NCI-H1417 (cell line): ENCODE results near the gene R3HDML.
"Not testable (repeated sequence)": the region's sequence is repeated elsewhere in the genome, so short reads cannot be mapped to it uniquely, and the experiment has no call there.

Source experiments
- DNase-seq, 3 experiments: peaks; one replicate each; lab custom pipeline; 2025; lab: John Stamatoyannopoulos, UW

The R3HDML gene

DNA sequence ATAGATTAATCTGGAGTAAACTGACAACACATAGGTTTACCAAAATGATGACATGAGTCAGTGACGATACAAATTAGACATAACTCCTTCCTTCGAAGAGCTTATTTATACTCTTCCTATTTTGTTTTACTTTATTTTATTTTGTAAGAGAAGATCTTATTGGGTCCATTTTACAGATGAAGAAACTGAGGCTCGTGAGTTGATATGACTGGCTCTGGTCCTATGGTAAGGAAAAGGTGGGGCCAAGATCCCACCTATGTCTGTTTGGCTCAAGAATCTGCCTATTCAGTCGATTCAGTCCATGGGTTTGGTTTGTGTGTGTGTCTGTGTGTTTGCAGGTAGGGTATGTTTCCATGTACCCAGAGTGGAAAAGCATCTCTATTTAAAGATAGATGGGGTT is 8.4 kb upstream of the R3HDML start:
- no peak for DNase-seq

DNA sequence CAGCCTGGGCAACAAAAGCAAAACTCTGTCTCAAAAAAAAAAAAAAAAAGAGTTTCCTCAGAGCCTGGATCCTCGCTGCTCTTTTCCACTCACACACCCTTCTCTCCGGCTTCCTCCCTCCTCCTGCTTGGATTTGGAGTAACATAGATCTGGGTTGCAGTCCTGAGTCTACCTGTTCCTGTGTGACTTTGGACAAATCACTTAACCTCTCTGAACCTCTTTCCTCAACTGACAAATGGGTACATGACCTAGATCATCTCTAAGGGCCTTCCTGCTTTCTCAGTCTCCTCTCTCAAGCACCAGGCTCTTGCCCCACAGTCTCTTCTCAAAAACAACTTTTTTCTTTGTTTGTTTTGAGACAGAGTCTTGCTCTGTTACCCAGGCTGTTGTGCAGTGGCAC is 5.6 kb upstream of the R3HDML start:
- no peak for DNase-seq

DNA sequence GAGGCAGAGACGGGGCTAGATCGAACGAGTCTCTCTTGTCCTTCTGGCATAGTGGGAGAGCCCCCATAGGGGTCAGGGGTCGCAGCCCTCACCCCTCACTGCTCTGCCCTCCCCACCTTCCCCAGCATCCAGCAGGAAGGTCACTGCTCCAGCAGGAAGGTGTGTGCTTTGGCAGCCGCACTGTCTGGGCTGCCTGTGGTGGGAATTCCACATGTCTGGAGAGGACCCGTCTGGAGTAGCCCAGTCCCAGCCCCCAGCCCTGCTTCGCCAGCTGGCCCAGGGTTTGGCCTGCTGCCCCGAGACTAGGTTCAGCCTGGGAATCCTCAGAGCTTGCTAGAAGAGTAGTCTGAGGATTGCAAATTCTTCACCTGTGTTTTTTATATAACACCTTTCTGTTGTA is 2.5 kb upstream of the R3HDML start:
- no peak for DNase-seq

DNA sequence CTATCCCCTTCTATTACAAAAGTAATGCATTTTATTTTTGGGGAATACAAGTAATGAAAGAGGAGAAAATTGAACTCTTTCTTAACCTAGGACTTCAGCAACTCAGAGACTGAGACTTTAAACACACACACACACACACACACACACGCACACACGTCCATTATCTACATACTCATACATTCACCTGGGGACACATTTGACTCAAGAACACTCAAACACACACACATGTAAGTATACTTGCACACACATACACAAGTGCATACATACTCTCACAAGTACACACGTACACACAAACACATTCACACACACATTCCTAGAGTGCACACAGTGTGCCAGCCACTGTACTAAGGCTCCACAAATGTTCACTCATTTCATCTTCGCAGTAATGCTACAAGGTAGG is 2.1 kb upstream of the R3HDML start:
- DNase-seq, result no peak

DNA sequence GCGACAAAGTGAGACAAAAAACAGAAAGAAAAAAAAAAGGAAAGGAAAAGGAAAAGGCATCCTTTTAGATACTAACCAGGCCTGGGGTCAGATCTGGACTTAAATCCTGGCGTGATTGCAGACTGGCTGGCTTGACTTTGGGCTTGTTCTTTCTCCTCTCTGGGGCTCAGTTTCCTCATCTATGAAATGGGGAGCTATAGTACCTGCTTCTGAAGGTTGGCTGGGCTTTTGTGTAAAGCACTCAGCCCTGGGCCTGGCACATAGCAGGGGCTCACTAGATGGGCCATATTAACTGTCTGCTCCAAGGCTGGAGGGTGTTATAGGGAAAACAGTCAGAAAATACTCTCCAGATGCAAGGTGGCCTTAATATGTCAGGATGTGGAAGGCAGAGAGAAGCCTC is 1.2 kb upstream of the R3HDML start:
- DNase-seq, result no peak

DNA sequence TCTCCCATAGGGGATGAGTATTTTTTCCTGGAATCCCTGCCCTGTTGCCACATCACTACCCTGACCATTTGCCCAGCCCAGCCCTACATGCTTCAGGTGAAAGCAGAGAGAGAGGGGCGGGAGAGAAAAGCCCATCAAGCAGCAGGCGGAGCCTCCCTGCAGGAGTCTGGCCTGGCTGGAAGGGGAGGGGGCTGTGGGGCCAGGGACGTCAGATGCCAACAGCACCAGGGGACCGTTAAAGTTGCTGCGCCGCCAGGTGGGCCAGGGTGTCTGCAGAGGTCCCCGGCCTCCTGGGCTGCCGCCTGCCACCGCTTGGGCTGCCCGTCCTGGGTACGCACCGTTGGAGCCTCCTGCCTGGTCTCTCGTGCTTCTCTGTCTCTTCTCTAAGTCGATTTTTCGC is 757 bp upstream of the R3HDML start:
- DNase-seq, result peak in 2 of 3 experiments; percentile 58 to 68

DNA sequence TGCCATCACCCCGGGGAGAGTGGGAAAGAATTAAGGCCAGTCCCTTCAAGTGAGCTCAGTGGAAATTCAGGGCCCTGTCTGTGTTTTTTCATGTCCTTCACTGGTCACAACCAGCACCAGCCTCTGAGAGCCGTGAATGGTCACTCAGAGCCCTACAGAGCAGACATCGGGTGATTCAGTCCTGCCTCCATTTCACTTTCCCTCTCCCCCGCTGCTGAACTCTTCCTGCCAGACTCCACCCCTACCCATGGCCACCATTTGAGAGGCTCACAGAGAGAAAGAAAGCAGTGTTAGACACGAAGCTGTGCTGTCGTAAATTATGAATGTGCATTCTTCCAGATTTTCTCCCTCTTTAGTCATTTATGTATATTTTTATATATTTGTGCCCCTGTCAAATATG is 5.4 kb downstream of the R3HDML start:
- DNase-seq, result no peak

DNA sequence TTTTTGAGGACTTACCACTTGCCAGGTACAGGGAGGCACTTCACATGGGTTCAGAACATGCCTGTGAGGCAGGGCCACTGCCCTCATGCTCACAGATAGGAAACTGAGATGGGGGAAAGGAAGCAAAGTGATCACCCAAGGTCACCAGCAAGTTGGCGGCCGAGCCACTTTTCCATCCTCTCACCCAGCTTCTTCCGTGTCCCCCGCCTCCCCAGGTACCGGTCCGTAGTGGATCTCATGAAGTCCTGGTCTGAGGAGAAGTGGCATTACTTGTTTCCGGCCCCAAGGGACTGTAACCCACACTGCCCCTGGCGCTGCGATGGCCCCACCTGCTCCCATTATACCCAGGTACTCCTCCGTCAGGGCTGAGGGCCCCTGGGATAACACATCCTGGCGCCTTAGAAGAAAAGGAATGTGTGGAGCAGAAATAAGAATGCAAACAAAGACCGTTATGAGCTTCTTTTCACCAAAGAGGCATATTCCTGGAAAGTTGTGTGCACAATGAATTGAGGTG is 6.4 kb downstream of the R3HDML start:
- DNase-seq, result no peak

DNA sequence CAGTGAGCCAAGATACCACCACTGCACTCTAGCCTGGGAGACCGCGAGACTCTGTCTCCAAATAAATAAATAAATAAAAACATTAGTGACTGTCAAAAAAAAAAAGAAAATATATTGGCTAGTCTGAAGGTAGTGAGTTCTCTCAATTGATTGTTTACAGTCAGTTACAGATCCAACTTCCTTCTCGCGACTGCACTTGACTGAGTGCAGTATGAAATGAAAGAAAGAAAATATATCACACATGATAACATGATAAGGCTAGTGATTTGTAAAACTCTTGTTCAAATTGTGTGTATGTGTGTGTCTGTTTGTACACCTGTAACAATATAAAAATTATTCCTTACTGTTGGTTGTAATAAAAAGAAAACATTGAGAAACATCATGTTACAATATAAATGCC is 7.9 kb downstream of the R3HDML start:
- DNase-seq, result no peak

DNA sequence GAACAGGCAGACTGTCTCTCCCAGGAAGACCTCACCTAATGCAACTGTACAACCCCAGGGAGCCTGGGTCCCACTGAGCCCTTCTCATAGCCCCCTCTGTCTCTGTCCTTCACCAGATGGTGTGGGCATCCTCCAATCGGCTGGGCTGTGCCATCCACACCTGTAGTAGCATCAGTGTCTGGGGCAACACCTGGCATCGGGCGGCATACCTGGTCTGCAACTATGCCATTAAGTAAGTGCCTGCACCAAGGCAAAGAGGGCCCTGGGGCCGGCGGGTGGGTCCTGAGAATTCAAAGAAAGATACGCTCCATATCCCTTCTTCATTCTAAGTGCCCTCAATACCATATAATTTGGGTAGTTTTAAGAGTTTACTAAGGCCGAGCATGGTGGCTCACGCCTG is 8.3 kb downstream of the R3HDML start:
- DNase-seq, result no peak

DNA sequence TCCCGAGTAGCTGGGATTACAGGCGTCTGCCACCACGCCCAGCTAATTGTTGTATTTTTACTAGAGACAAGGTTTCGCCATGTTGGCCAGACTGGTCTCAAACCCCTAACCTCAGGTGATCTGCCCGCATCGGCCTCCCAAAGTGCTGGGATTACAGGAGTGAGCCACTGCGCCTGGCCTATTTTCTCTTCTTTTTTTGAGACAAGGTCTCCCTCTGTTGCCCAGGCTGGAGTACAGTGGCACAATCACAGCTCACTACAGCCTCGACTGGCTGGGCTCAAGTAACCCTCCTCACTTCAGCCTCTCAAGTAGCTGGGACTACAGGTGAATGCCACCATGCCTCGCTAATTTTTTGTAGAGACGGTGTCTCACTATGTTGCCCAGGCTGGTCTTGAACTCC is 9.1 kb downstream of the R3HDML start:
- DNase-seq, result not testable (repeated sequence)

DNA sequence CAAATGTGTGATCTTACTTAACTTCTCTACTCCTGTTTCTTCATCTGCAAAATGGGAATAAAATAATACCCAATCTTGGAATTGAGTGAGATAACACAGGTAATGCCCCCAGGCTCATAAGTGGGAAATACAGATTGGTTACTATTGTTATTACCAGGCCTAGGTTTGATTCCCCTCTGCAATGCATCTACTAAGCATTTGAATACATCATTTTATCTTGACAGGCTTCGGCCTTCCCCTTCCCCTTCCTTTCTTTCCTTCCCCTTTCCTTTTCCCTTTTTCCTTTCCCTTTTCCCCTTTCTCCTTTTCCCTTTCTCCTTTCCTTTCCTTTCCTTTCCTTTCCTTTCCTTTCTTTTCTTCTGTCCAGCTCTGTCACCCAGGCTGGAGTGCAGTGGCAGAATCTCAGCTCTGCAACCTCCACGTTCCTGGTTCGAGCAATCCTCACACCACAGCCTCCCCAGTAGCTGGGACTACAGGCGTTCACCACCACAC is 11.4 kb downstream of the R3HDML start:
- DNase-seq, result no peak

DNA sequence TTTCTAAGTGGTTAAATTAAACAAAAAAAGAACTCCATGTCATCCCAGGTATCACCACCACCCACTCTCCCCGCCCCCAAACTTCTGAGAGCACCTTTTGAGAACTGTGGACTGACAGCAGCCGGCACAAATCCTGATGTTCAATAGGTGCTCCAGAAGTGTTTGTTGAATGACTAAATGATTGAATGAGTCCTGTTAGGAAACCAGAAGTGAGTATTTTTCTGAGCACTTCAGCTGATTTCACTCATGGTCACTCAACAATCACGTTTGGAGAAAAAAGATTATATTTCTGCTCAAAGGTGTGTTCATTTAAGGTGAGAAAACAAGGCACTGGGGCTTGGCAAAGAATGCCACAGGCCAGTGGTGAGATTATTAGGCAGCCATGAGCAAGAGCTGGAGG is 12.5 kb downstream of the R3HDML start:
- no peak for DNase-seq

DNA sequence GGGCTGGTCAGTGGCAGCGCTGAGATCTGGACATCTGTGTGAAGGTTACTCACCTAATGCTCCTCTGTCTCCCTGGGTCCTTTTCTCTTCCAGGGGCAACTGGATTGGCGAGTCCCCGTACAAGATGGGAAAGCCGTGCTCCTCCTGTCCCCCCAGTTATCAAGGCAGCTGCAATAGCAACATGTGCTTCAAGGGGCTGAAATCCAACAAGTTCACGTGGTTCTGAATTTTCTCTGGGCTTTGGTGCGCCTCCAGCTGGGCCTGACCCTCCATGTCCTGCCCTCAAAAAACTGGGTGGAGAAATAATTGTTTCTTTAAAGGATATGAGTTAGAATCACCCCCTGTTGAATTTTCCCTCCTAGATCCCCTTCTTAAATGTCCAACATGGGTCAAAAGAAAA is 13.7 kb downstream of the R3HDML start:
- no peak for DNase-seq

DNA sequence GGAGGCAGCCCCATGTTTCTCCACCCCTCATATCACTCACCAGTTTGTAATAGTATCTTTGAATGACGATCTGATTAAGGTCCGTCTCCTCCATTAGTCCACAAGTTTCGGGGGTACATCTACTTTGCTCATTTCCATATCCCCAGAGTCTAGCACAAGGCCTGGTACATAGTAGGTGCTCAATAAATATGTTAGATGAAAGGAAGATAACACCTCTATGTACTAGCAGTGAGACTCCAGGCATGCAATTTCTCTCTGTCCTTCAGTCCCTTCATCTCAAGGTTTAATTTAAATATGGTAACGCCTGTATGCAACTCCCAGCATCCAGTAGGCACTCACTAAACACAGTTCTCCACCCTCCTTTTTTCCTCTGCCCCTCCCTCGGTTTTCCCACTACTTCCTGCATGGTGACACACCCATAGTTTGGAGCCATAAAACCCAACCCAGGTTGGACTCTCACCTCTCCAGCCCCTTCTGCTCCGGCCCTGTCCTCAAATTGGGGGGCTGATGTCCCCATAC is 18.2 kb downstream of the R3HDML start:
- DNase-seq, result no peak

DNA sequence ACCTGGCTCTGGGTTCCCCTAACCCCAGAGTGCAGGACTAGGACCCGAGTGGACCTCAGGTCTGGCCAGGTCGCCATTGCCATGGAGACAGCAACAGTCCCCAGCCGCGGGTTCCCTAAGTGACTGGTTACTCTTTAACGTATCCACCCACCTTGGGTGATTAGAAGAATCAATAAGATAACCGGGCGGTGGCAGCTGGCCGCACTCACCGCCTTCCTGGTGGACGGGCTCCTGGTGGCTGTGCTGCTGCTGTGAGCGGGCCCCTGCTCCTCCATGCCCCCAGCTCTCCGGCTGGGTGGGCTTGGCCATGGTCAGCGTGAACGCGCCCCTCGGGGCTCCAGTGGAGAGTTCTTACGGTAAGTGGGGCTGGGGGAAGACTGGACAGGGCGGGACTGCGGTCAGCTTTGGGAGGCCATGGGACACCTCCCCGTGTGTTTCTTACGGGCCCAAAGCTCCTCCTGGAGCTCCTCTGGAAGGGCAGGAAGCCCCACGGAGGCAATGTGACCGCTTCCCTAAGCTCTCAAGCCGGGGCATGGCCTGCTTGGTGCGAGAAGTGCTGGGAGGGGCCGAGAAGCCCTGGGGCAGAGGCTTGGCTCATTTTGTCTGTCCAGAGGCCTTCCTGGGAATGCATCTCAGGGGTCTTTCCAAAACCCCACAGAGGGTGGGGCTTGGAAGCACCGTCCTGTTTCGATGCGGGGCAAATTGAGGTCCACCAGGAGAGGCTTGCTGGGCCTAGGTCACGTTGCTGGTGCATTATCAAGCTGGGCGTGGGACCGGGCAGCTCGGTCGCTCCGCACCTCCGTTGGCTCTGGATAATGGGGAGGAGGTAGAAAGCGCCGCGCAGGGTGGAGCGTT is 18.9 kb downstream of the R3HDML start, which contains the start of gene HNF4A:
Gene HNF4A, plus strand, starts transcription at position 202 of the 855 bp plus-strand sequence. Its CDS starts 106 bp downstream, at position 308.
- no peak for DNase-seq

DNA sequence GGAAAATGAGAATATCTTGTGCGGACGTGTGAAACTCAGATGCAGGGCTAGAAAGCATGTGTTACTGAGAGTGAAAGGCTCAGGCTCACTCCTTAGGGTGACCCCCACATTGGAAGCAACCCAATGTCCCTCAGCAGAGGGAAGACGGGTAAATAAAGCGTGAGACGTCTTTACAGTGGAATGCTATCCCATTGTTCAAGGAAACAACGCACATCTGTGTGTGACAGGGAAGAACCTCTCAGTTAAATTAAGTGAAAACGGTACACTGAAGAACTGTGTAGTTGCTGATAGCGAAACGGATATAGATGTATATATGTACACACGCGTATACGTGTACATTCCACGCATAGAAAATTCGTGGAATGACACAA is 19.5 kb downstream of the R3HDML start:
- DNase-seq, result no peak

DNA sequence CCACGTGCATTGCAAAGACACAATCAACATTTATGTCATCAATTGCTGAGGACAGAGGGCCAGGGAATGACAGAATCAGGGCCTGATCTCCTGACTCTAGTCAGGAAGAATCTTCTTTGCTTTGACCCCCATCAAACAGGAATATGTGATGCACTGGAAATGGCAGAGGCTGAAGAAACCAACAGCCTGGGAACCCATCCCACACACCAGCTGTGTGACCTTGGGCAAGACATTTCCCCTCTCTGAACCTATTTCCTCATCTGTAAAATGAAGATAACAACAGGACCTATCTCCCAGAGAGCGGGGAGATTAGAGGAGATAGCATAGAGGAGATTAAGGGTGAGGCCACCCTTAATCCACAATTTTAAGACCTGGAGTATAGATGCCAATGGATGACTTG is 20.2 kb downstream of the R3HDML start:
- no peak for DNase-seq

DNA sequence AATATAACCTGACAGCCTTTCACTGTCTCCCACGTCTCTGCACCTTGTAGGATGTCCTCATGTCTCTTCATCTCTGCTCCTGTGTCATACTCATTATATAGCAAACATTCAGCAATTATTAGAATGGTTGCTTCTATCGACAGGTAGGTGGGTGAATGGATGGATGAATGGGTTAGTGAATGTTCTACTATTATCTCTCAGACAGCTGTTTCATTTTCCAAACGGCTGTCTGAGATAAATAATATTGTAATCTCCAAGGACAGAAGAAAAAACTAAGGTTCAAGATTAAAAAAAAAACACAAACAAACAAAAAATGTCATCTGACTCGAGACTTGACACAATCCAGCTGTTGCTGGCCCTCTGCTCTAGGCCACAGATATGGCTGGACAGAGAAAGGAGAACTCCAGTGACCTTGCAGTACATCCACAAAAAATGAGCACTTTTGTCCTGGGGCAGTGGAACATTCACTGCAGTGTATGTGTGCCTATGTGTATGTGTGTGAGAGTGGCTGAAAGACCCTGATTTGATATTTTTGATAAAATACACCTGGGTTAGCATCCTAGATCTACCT is 20.8 kb downstream of the R3HDML start:
- no peak for DNase-seq

DNA sequence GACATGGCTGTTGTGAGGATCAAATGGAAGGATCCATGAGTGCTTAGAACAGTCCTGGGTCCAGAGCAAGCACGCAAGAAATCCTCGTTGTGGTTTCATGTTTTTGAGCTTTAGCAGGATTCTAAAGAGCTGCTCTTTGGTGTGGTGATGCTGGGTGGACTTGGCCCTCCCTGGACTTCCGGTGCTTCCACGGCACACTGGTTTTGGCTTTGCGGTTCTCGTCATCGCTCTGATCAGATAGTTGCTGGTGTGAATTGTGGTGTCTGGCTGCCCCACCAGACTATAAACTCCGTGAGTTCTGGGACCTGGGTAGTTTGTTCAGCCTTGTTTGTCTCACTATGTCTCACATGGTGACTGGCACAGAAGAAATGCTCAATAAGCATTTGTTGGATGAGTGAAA is 21.9 kb downstream of the R3HDML start:
- no peak for DNase-seq

DNA sequence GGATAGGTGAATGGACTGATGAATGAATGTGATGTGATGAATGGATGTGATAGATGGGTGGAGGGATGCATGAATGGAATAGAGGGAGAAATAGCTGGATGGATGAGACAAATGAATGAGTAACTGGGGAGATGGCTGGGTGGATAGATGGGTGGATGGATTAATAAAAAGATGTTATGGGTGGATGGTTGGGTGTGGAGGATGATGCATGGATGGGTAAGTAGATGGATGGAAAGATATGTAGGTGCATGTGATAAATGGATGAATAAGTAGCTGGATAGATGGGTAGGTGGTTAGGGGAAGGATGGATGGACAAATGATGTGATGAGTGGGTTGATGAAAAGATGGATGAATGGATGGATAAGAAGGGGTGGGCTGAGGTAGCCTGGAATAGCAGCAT is 23.4 kb downstream of the R3HDML start:
- DNase-seq, result no peak

DNA sequence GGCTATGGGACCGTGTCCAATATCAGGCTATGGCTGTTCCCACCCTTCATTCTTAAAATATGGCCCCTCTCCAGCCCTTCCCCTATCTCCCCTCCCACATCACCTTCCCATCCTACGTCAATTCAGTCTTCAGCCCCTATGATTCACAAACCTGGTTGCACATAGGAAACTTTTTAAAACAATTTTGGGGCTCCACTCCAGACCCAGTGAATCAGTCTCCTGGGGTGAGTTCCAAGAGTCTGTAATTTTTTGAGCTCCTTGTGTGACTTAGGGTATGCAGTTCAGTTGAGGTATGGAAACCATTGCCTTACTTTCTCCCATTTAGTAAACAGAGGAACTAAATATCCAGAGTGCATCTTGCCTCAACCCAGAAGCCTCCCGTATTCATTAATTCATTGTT is 24.2 kb downstream of the R3HDML start:
- no peak for DNase-seq

DNA sequence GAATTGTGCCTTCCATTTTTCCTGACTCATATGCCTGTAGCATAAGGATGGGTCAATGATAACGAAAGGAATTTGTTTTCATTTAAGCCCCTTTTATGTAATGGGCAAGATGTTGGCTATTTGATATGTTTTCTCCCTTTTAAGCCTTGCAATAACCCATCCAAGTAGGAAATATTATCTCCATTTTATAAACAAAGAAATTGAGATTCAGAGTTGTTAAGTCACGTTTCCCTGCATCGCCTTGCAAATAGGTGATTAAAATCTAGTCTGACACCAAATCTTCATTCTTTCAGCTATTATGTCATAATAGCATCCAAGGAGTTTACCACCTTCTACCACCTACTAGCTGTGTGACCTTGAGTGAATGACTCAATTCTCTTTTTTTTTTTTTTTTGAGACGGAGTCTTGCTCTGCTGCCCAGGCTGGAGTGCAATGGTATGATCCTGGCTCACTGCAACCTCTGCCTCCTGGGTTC is 25.7 kb downstream of the R3HDML start:
- DNase-seq, result no peak
